Loucy (cell line): ENCODE results near the gene ANP32A.

Experiments
- H2AFZ ChIP-seq: fragments of 200-600 bp; sonication (generic); 2 replicates; pipeline ENCODE4 v1.6.0; 2016; ENCODE audit warnings: antibody characterized with exemption, mild to moderate bottlenecking, low read length, moderate library complexity
- H3F3A ChIP-seq: fragments of 200-600 bp; 2 replicates; pipeline ENCODE4 v1.6.0; 2016; ENCODE audit warnings: antibody characterized with exemption, low read depth, mild to moderate bottlenecking
- H3K27me3 ChIP-seq: fragments of 200-600 bp; sonication (generic); 2 replicates; pipeline ENCODE4 v1.6.1; 2014; ENCODE audit warnings: low read length, mild to moderate bottlenecking; ENCODE audit not compliant: insufficient read depth, poor library complexity, severe bottlenecking
- H3K36me3 ChIP-seq: fragments of 200-600 bp; sonication (generic); 2 replicates; pipeline ENCODE4 v1.6.1; 2016; ENCODE audit warnings: low read length; ENCODE audit not compliant: insufficient read depth
- H3K4me1 ChIP-seq: fragments of 200-600 bp; sonication (generic); 2 replicates; pipeline ENCODE4 v1.5.1; 2014; ENCODE audit warnings: low read length, mild to moderate bottlenecking; ENCODE audit not compliant: insufficient read depth, poor library complexity, severe bottlenecking
- H3K4me2 ChIP-seq: fragments of 200-600 bp; sonication (generic); 2 replicates; pipeline ENCODE4 v1.6.0; 2014; ENCODE audit warnings: antibody characterized with exemption, low read length, low read depth, mild to moderate bottlenecking; ENCODE audit not compliant: poor library complexity, severe bottlenecking
- H3K4me3 ChIP-seq: fragments of 200-600 bp; sonication (generic); 2 replicates; pipeline ENCODE4 v1.5.1; 2014; ENCODE audit warnings: low read length, mild to moderate bottlenecking, mixed read lengths; ENCODE audit not compliant: poor library complexity, severe bottlenecking
- H3K79me2 ChIP-seq: fragments of 200-600 bp; sonication (generic); 2 replicates; pipeline ENCODE4 v1.6.1; 2014; ENCODE audit warnings: low read length; ENCODE audit not compliant: insufficient read depth
- H3K9ac ChIP-seq: fragments of 200-600 bp; sonication (generic); 2 replicates; pipeline ENCODE4 v1.6.0; 2014; ENCODE audit warnings: mild to moderate bottlenecking, low read depth, low read length, moderate library complexity; ENCODE audit not compliant: poor library complexity, severe bottlenecking
- H3K9me2 ChIP-seq: fragments of 200-600 bp; sonication (generic); replicated peaks from 2 replicates; pipeline ENCODE4 v1.6.1; 2016; ENCODE audit warnings: low read depth, low read length, mixed read lengths
- H3K9me3 ChIP-seq: fragments of 200-600 bp; sonication (generic); 2 replicates; pipeline ENCODE4 v1.6.1; 2014; ENCODE audit warnings: mild to moderate bottlenecking, antibody characterized with exemption, low read length, low read depth; ENCODE audit not compliant: insufficient read depth
- H4K20me1 ChIP-seq: fragments of 200-600 bp; sonication (generic); 2 replicates; pipeline ENCODE4 v1.6.0; 2014; ENCODE audit warnings: antibody characterized with exemption, low read length, mild to moderate bottlenecking; ENCODE audit not compliant: insufficient read depth, poor library complexity, severe bottlenecking
- CTCF ChIP-seq: fragments of 200-600 bp; sonication (generic); conservative IDR thresholded peaks from 2 replicates; pipeline ENCODE4 v1.5.1; 2014; ENCODE audit warnings: mild to moderate bottlenecking, antibody characterized with exemption, low read length
- EZH2phosphoT487 ChIP-seq: fragments of 200-600 bp; IDR thresholded peaks from 2 replicates; pipeline ENCODE4 v1.6.1; 2018; ENCODE audit warnings: antibody characterized with exemption, mild to moderate bottlenecking, moderate library complexity, borderline replicate concordance

Gene ANP32A

GRCh38 chr15:68784206-68784605 is 36.5 kb downstream of the ANP32A start:
- Histone ChIP-seq H3K9ac (no peak overlapping the region), H3K4me1 (no peaks in the 10 kb centered on the region), H3K9me2 (no peaks in the 10 kb centered on the region), H3F3A (no peaks in the 10 kb centered on the region), H2AFZ (no peak overlapping the region), H3K9me3 (no peaks in the 10 kb centered on the region), H3K4me3 (no peak overlapping the region), H3K27me3 (no peaks in the 10 kb centered on the region), H3K4me2 (no peak overlapping the region), H3K36me3 (peaks cover 99% of the 10 kb centered on the region), H4K20me1 (peaks cover 66% of the 10 kb centered on the region), H3K79me2 (peaks cover 53% of the 10 kb centered on the region)
- TF ChIP-seq CTCF: no peak
- no peak for TF ChIP-seq EZH2phosphoT487

DNA sequence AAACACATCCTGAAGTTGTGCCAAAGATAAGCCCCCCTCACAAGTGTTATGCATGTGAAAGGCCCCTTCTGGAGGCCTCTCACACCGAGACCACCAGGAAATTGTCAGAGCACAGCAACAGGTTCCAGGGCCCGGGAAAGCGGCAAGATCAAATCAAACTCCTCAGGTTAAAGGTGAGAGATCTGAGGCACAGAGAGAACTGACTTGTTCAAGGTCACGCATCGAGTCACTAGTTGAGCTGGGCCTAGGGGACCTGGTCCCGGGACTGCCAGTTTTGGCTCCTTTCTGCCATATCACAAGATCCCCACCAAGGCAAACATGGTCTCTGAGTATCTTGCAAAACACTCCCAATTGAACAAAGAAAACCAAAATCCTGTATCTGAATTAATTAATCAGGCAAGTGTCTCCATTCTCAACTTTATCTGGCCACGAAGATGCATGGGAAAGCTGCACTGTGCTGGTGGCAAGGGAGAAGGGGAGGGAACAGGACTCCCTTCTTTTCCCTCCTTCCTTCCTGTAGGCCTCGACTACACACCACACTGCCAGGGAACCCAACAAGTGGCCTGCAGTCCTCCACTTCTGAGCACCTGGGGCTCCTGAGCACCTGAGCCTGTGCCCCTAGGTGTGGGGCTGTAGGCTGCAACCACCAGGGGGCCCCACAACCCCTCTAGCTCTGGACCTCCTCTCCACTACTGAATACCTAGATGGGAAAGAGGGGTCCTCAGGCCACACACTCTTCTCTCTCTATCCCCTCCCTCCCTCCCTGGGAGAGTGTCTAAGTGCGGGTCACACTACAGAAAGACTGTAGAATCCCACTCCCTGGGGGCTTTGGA is 37.3 kb downstream of the ANP32A start:
- no peaks in the 10 kb centered on the region for H3K9me2 ChIP-seq
- H3K36me3 ChIP-seq: peaks cover 99% of the 10 kb centered on the region
- H2AFZ ChIP-seq: no peak overlapping the region
- peaks cover 46% of the 10 kb centered on the region for H3K79me2 ChIP-seq
- H3K27me3 ChIP-seq: no peaks in the 10 kb centered on the region
- no peak overlapping the region for H3K9ac ChIP-seq
- H3K4me2 ChIP-seq: no peak overlapping the region
- no peaks in the 10 kb centered on the region for H3K4me1 ChIP-seq
- H4K20me1 ChIP-seq: peaks cover 58% of the 10 kb centered on the region
- no peaks in the 10 kb centered on the region for H3F3A ChIP-seq
- H3K9me3 ChIP-seq: no peaks in the 10 kb centered on the region
- TF ChIP-seq EZH2phosphoT487 (no peak), CTCF (peak; percentile 70)
- no peak overlapping the region for H3K4me3 ChIP-seq

GRCh38 chr15:68782589-68783161 is 38.0 kb downstream of the ANP32A start:
- H3K79me2 ChIP-seq: peaks cover 38% of the 10 kb centered on the region
- H4K20me1 ChIP-seq: peaks cover 50% of the 10 kb centered on the region
- TF ChIP-seq CTCF (no peak), EZH2phosphoT487 (no peak)
- H3K9ac ChIP-seq: no peak overlapping the region
- no peak overlapping the region for H3K4me3 ChIP-seq
- no peaks in the 10 kb centered on the region for H3K9me2 ChIP-seq
- no peak overlapping the region for H3K4me2 ChIP-seq
- H3K27me3 ChIP-seq: no peaks in the 10 kb centered on the region
- no peak overlapping the region for H2AFZ ChIP-seq
- H3F3A ChIP-seq: no peaks in the 10 kb centered on the region
- H3K36me3 ChIP-seq: peaks cover 99% of the 10 kb centered on the region
- no peaks in the 10 kb centered on the region for H3K4me1 ChIP-seq
- no peaks in the 10 kb centered on the region for H3K9me3 ChIP-seq
